Neural progenitor cell (in vitro differentiated cells): ENCODE measurements around the gene CDHR2. TPM values are rescaled to one million over a fixed set of nuclear protein-coding genes. Genes with fewer than 3 reads are reported as not detected.

Source experiments
- DNase-seq: peaks from one replicate; pipeline ENCODE4 v3.0.0-alpha.2; 2016; ENCODE audit warnings: low spot score
- H2AFZ ChIP-seq: fragments of 200-600 bp; sonication (generic); replicated peaks from 2 replicates; pipeline ENCODE4 v1.6.1; 2016; ENCODE audit warnings: antibody characterized with exemption
- H3F3A ChIP-seq: fragments of 200-600 bp; sonication (generic); 2 replicates; pipeline ENCODE4 v1.6.1; 2016; ENCODE audit warnings: antibody characterized with exemption, low read depth
- H3K27ac ChIP-seq: fragments of 200-600 bp; sonication (generic); 2 replicates; pipeline ENCODE4 v1.5.1; 2016; ENCODE audit warnings: mild to moderate bottlenecking
- H3K27me3 ChIP-seq: fragments of 200-600 bp; sonication (generic); 2 replicates; pipeline ENCODE4 v1.6.1; 2016; ENCODE audit warnings: mild to moderate bottlenecking, moderate library complexity
- H3K36me3 ChIP-seq: fragments of 200-600 bp; sonication (generic); 2 replicates; pipeline ENCODE4 v1.5.1; 2016
- H3K4me1 ChIP-seq: fragments of 200-600 bp; sonication (generic); 2 replicates; pipeline ENCODE4 v1.6.1; 2016; ENCODE audit warnings: mixed run types
- H3K4me2 ChIP-seq: fragments of 200-600 bp; sonication (generic); 2 replicates; pipeline ENCODE4 v1.6.1; 2016
- H3K4me3 ChIP-seq: fragments of 200-600 bp; sonication (generic); 2 replicates; pipeline ENCODE4 v1.5.1; 2016
- H3K79me2 ChIP-seq: fragments of 200-600 bp; sonication (generic); 2 replicates; pipeline ENCODE4 v1.6.1; 2016; ENCODE audit warnings: low read depth
- H3K9ac ChIP-seq: fragments of 200-600 bp; sonication (generic); 2 replicates; pipeline ENCODE4 v1.6.1; 2016
- H3K9me3 ChIP-seq: fragments of 200-600 bp; sonication (generic); 2 replicates; pipeline ENCODE4 v1.5.1; 2016; ENCODE audit warnings: low read depth
- H4K20me1 ChIP-seq: fragments of 200-600 bp; sonication (generic); 2 replicates; pipeline ENCODE4 v1.6.1; 2016; ENCODE audit warnings: low read depth
- H3K27ac Mint-ChIP-seq: 3 replicates; pipeline ENCODE4 v1.8.0; 2021; ENCODE audit warnings: mixed read lengths
- H3K27me3 Mint-ChIP-seq: 2 replicates; pipeline ENCODE4 v1.8.0; 2022; ENCODE audit warnings: low read depth, mild to moderate bottlenecking, inconsistent platforms, moderate library complexity, mixed read lengths; ENCODE audit not compliant: insufficient read depth
- H3K36me3 Mint-ChIP-seq: 3 replicates; pipeline ENCODE4 v1.8.0; 2021; ENCODE audit warnings: mixed read lengths
- H3K4me1 Mint-ChIP-seq: 3 replicates; pipeline ENCODE4 v1.8.0; 2021; ENCODE audit warnings: mixed read lengths
- H3K4me3 Mint-ChIP-seq: 3 replicates; pipeline ENCODE4 v1.8.0; 2021; ENCODE audit warnings: mild to moderate bottlenecking, moderate library complexity, mixed read lengths
- H3K9me3 Mint-ChIP-seq: 3 replicates; pipeline ENCODE4 v1.8.0; 2020; ENCODE audit warnings: mixed read lengths
- EZH2 ChIP-seq: fragments of 200-600 bp; sonication (generic); IDR thresholded peaks from 2 replicates; pipeline ENCODE4 v1.6.1; 2017; ENCODE audit warnings: antibody characterized with exemption, mild to moderate bottlenecking, moderate library complexity
- EZH2phosphoT487 ChIP-seq: fragments of 200-600 bp; sonication (generic); IDR thresholded peaks from 2 replicates; pipeline ENCODE4 v1.6.1; 2017; ENCODE audit warnings: antibody characterized with exemption
- total RNA-seq: library from RNA; depleted of rRNA; stranded (reverse); fragments of >200 nt; gene quantifications from 2 replicates; pipeline ENCODE4 v1.2.3, GENCODE V29; 2015; ENCODE audit warnings: low replicate concordance
- TF ChIP-seq, protein P1 (sequence below): fragments of 200-600 bp; sonication (generic); IDR thresholded peaks from 2 replicates; pipeline ENCODE4 v1.5.1; 2017; ENCODE audit warnings: antibody characterized with exemption, mild to moderate bottlenecking

Gene CDHR2
- total RNA-seq, 1 donor from 2014 or later = not detected

DNA sequence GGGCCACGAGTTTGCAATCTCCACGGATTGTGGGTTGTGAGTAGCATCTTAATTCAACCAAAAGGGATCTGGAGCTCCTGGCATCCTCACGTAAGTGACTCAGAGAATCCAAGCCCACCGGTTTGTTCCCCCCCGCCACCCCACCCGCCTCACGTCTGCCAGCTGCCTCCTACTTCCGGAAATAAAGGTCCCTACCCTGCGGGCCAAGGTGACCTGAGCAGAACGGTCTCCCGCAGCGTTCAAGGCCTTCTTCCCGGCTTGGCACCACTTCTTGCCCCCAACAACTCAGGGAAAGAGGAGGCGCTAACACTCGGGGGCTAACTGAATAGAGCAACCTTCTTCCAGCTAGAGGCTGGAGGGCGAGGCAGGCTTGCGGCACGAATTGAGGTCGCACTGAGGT lies 69.6 kb downstream of the CDHR2 start:
- H3K4me2 ChIP-seq = peak overlapping the region; percentile 36
- H3K4me1 ChIP-seq = peaks cover 8% of the 10 kb centered on the region
- TF ChIP-seq EZH2 = no peak
- TF ChIP-seq, protein P1, sequence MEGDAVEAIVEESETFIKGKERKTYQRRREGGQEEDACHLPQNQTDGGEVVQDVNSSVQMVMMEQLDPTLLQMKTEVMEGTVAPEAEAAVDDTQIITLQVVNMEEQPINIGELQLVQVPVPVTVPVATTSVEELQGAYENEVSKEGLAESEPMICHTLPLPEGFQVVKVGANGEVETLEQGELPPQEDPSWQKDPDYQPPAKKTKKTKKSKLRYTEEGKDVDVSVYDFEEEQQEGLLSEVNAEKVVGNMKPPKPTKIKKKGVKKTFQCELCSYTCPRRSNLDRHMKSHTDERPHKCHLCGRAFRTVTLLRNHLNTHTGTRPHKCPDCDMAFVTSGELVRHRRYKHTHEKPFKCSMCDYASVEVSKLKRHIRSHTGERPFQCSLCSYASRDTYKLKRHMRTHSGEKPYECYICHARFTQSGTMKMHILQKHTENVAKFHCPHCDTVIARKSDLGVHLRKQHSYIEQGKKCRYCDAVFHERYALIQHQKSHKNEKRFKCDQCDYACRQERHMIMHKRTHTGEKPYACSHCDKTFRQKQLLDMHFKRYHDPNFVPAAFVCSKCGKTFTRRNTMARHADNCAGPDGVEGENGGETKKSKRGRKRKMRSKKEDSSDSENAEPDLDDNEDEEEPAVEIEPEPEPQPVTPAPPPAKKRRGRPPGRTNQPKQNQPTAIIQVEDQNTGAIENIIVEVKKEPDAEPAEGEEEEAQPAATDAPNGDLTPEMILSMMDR = no peak
- no peak for TF ChIP-seq EZH2phosphoT487
- H3K27ac Mint-ChIP-seq = no peak overlapping the region
- no peak overlapping the region for H3K4me3 ChIP-seq
- peaks cover 24% of the 10 kb centered on the region for H3K4me1 Mint-ChIP-seq
- H3K79me2 ChIP-seq = no peaks in the 10 kb centered on the region
- no peak overlapping the region for H2AFZ ChIP-seq
- H3F3A ChIP-seq = peaks cover 14% of the 10 kb centered on the region
- H3K27me3 Mint-ChIP-seq = peaks cover 59% of the 10 kb centered on the region
- no peaks in the 10 kb centered on the region for H3K9me3 ChIP-seq
- H3K27ac ChIP-seq = no peak overlapping the region
- H4K20me1 ChIP-seq = peaks cover 9% of the 10 kb centered on the region
- H3K9me3 Mint-ChIP-seq = peaks cover 1% of the 10 kb centered on the region
- peaks cover 70% of the 10 kb centered on the region for H3K27me3 ChIP-seq
- no peaks in the 10 kb centered on the region for H3K36me3 Mint-ChIP-seq
- H3K9ac ChIP-seq = no peak overlapping the region
- H3K36me3 ChIP-seq = no peaks in the 10 kb centered on the region
- peak overlapping the region; percentile 57 for H3K4me3 Mint-ChIP-seq
- no peak for DNase-seq

DNA sequence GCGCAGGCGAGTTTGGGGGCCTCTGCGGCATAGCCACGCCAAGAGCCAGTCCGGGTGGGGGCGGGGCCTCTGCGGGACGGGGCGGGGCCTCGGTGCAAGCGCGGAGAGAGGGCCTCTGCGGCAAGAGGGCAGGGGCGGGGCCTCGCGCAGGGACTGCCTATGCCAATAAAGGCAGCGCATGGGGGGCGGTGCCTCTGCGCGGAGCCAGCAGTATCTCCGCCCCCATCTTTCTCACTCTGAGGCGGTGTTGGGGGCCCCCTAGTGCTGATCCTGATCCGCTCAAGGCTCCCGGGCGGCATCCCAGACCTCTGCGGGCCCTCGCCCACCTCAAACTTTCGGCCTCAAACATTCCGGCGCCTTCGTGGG lies 70.0 kb downstream of the CDHR2 start:
- TF ChIP-seq EZH2 = no peak
- TF ChIP-seq, protein P1 = peak; percentile 55
- peak overlapping the region; percentile 20 for H3K4me3 ChIP-seq
- Mint-ChIP-seq H3K4me1 (peaks cover 20% of the 10 kb centered on the region), H3K9me3 (peaks cover 1% of the 10 kb centered on the region), H3K4me3 (peak overlapping the region; percentile 75), H3K27me3 (peaks cover 59% of the 10 kb centered on the region), H3K27ac (no peak overlapping the region), H3K36me3 (no peaks in the 10 kb centered on the region)
- H3K9me3 ChIP-seq = no peaks in the 10 kb centered on the region
- H3K27me3 ChIP-seq = peaks cover 70% of the 10 kb centered on the region
- peak overlapping the region; percentile 71 for H3K4me2 ChIP-seq
- H3K4me1 ChIP-seq = peaks cover 8% of the 10 kb centered on the region
- no peaks in the 10 kb centered on the region for H3K36me3 ChIP-seq
- peak overlapping the region; percentile 17 for H2AFZ ChIP-seq
- H3F3A ChIP-seq = peaks cover 14% of the 10 kb centered on the region
- H3K27ac ChIP-seq = no peak overlapping the region
- H3K9ac ChIP-seq = no peak overlapping the region
- DNase-seq = peak; percentile 98
- H3K79me2 ChIP-seq = no peaks in the 10 kb centered on the region
- H4K20me1 ChIP-seq = peaks cover 9% of the 10 kb centered on the region

DNA sequence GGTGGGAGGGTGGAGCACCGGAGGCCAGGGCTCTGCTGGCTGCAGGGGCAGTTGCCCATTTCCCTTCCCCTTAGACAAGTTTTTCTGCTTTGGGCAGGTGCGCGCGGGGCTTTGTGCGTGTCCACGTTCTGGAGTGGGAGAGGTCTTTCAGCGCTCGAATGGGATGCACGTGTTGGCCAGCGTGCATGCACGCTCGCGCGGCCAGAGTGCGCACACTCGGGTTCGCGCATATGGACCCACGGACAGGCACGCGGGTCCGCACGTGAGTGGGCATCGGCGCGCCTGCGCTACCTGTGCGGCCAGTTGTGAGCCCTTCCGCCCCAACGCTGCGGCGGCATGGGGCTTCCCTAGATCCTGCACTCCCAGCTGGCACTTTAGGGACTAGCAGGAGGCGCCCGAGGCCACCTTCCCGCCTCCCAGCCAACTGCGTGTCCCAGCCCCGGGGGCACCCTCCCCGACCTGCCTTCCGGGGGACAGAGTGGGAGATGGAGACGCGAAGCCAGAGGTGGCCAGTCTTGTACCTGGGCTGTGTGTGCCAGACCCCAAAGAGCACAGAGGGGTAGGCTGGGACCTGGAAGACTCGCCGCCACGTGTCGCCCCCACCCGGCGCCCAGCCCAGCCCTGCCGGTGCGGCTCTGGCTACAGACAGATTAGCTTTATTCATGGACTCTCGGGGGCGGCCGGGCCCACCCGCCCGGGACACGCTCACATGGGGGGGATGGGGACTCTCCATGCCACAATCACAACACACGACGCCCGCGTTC lies 70.6 kb downstream of the CDHR2 start:
- H3K4me1 Mint-ChIP-seq = peaks cover 19% of the 10 kb centered on the region
- H3K9me3 Mint-ChIP-seq = peaks cover 1% of the 10 kb centered on the region
- H3K79me2 ChIP-seq = no peaks in the 10 kb centered on the region
- H4K20me1 ChIP-seq = peaks cover 9% of the 10 kb centered on the region
- no peak overlapping the region for H3K27ac Mint-ChIP-seq
- DNase-seq = no peak
- H3K36me3 ChIP-seq = no peaks in the 10 kb centered on the region
- peak overlapping the region; percentile 77 for H3K4me3 Mint-ChIP-seq
- TF ChIP-seq EZH2 = peak; percentile 95
- peak; percentile 83 for TF ChIP-seq EZH2phosphoT487
- TF ChIP-seq, protein P1 = no peak
- no peak overlapping the region for H3K9ac ChIP-seq
- no peaks in the 10 kb centered on the region for H3K9me3 ChIP-seq
- H3K4me2 ChIP-seq = peak overlapping the region; percentile 71
- peaks cover 8% of the 10 kb centered on the region for H3K4me1 ChIP-seq
- H3F3A ChIP-seq = peaks cover 14% of the 10 kb centered on the region
- peaks cover 70% of the 10 kb centered on the region for H3K27me3 ChIP-seq
- H3K27me3 Mint-ChIP-seq = peaks cover 59% of the 10 kb centered on the region
- H2AFZ ChIP-seq = peak overlapping the region; percentile 17
- no peaks in the 10 kb centered on the region for H3K36me3 Mint-ChIP-seq
- peak overlapping the region; percentile 20 for H3K4me3 ChIP-seq
- H3K27ac ChIP-seq = no peak overlapping the region
